Panc1 (cell line): Measurements from ENCODE around the gene ADARB1. TPM values are rescaled to one million over a fixed set of nuclear protein-coding genes. Genes with fewer than 3 reads are reported as not detected.

Source experiments
- ATAC-seq: fragments of 200-7000 bp; cut with Tn5 transposase; 2 replicates; pipeline ENCODE4 v1.9.1; 2020; ENCODE audit warnings: mild to moderate bottlenecking, moderate library complexity
- BruUV-seq: library from RNA; stranded (reverse); fragments of 400-500 nt; replicated peaks from 2 replicates; lab custom pipeline; 2021; lab: Mats Ljungman, UMichigan
- CTCF ChIA-PET: fragments of 300-600 bp; sonication (Branson Sonifier 250); formaldehyde crosslinking; loops from one replicate; lab custom pipeline; 2022; ENCODE audit warnings: antibody characterized with exemption; lab: Charles Lee
- POLR2A ChIA-PET: fragments of 300-600 bp; sonication (Branson Sonifier 250); formaldehyde crosslinking; loops from one replicate; lab custom pipeline; 2022; ENCODE audit warnings: antibody characterized with exemption; lab: Charles Lee
- DNase-seq: peaks from one replicate; pipeline ENCODE4 v3.0.0-alpha.2; 2010; ENCODE audit warnings: low read depth, low spot score
- H3K27ac ChIP-seq: 2 replicates; pipeline ENCODE4 v1.5.1; 2011; ENCODE audit warnings: mild to moderate bottlenecking, low read length, inconsistent platforms
- H3K27me3 ChIP-seq: fragments of 200-500 bp; sonication (Bioruptor generic); 2 replicates; pipeline ENCODE4 v1.6.0; 2014; ENCODE audit warnings: low read length, inconsistent platforms; ENCODE audit not compliant: control insufficient read depth, insufficient read depth
- H3K36me3 ChIP-seq: fragments of 200-500 bp; sonication (Bioruptor generic); 2 replicates; pipeline ENCODE4 v1.5.1; 2014; ENCODE audit warnings: inconsistent platforms, mild to moderate bottlenecking, low read length, moderate library complexity; ENCODE audit not compliant: control insufficient read depth, insufficient read depth
- H3K4me1 ChIP-seq: 2 replicates; pipeline ENCODE4 v1.5.1; 2011; ENCODE audit warnings: inconsistent platforms, mild to moderate bottlenecking, low read length, moderate library complexity; ENCODE audit not compliant: control insufficient read depth, insufficient read depth
- H3K4me3 ChIP-seq, 2 experiments: 2 replicates each; pipeline ENCODE4 v1.5.1; 2011 to 2012; ENCODE audit warnings: low read depth in 2 of 2, low read length in 2 of 2, mild to moderate bottlenecking in 2 of 2, inconsistent platforms in 1 of 2, moderate library complexity in 1 of 2
- H3K9me3 ChIP-seq: fragments of 200-500 bp; sonication (Bioruptor generic); 2 replicates; pipeline ENCODE4 v1.5.1; 2014; ENCODE audit warnings: low read depth, mild to moderate bottlenecking, inconsistent platforms, low read length, moderate library complexity; ENCODE audit not compliant: control insufficient read depth, insufficient read depth
- CTCF ChIP-seq: fragments of 450-650 bp; IDR thresholded peaks from 2 replicates; pipeline ENCODE4 v1.5.1; 2017; ENCODE audit warnings: mild to moderate bottlenecking
- POLR2AphosphoS5 ChIP-seq: IDR thresholded peaks from 2 replicates; pipeline ENCODE4 v1.6.1; 2012; ENCODE audit warnings: mild to moderate bottlenecking, low read depth, low read length, moderate library complexity
- SIN3A ChIP-seq: IDR thresholded peaks from 2 replicates; pipeline ENCODE4 v1.6.1; 2012; ENCODE audit warnings: low read depth, mild to moderate bottlenecking, low read length, moderate library complexity, borderline replicate concordance; ENCODE audit not compliant: insufficient read depth
- TCF7L2 ChIP-seq: IDR thresholded peaks from 2 replicates; pipeline ENCODE4 v1.6.1; 2011; ENCODE audit warnings: mild to moderate bottlenecking, low read depth, low read length, inconsistent platforms
- in situ Hi-C: cut with HindIII; loops from 2 replicates; pipeline ENCODE4 v1.10.0; 2016; ENCODE audit warnings: low sequenced_read_pairs, low pct_unique_long_range_greater_than_20kb
- intact Hi-C: fragments of 100-400 bp; cut with micrococcal nuclease; formaldehyde crosslinking; loops from one replicate; pipeline ENCODE4 v1.10.0; 2022; ENCODE audit not compliant: unreplicated experiment
- total RNA-seq: library from RNA; stranded (reverse); gene quantifications from one replicate; pipeline ENCODE4 v1.2.1, GENCODE V29; 2021; ENCODE audit not compliant: unreplicated experiment
- TF ChIP-seq, protein P1 (sequence below), 2 experiments: IDR thresholded peaks; 2 replicates each; pipeline ENCODE4 v1.6.1; 2011 to 2012; ENCODE audit warnings: low read depth in 2 of 2, control low read depth in 1 of 2, low read length in 1 of 2, mild to moderate bottlenecking in 1 of 2, moderate library complexity in 1 of 2; ENCODE audit not compliant: insufficient read depth in 1 of 2

ADARB1 gene
- total RNA-seq, 1 experiment from 2014 or later = 15.0 TPM

- Histone ChIP-seq H3K4me3 (no peak overlapping the region), H3K9me3 (no peaks in the 10 kb centered on the region), H3K36me3 (no peaks in the 10 kb centered on the region), H3K27ac (no peak overlapping the region), H3K27me3 (no peaks in the 10 kb centered on the region), H3K4me1 (no peaks in the 10 kb centered on the region)
- BruUV-seq = no TSS peak
- TF ChIP-seq SIN3A (no peak), POLR2AphosphoS5 (no peak), CTCF (no peak), TCF7L2 (no peak)
- TF ChIP-seq, protein P1, sequence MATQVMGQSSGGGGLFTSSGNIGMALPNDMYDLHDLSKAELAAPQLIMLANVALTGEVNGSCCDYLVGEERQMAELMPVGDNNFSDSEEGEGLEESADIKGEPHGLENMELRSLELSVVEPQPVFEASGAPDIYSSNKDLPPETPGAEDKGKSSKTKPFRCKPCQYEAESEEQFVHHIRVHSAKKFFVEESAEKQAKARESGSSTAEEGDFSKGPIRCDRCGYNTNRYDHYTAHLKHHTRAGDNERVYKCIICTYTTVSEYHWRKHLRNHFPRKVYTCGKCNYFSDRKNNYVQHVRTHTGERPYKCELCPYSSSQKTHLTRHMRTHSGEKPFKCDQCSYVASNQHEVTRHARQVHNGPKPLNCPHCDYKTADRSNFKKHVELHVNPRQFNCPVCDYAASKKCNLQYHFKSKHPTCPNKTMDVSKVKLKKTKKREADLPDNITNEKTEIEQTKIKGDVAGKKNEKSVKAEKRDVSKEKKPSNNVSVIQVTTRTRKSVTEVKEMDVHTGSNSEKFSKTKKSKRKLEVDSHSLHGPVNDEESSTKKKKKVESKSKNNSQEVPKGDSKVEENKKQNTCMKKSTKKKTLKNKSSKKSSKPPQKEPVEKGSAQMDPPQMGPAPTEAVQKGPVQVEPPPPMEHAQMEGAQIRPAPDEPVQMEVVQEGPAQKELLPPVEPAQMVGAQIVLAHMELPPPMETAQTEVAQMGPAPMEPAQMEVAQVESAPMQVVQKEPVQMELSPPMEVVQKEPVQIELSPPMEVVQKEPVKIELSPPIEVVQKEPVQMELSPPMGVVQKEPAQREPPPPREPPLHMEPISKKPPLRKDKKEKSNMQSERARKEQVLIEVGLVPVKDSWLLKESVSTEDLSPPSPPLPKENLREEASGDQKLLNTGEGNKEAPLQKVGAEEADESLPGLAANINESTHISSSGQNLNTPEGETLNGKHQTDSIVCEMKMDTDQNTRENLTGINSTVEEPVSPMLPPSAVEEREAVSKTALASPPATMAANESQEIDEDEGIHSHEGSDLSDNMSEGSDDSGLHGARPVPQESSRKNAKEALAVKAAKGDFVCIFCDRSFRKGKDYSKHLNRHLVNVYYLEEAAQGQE (IDR thresholded peaks at IDR 0.05; ENCODE audit: insufficient read depth in 1 of 2, low read depth in 2 of 2, low read length in 1 of 2) = no peak
- no peak for ATAC-seq
- in situ Hi-C loops = no loop called here
- POLR2A ChIA-PET = interaction anchor here (0.5 kb wide), 1 partner anchor 52 kb away, joined by 10 read pairs; no protein-coding TSS in a partner anchor
- no peak for DNase-seq
- intact Hi-C loops = no loop called here
- CTCF ChIA-PET = no interaction called here
Measured at GRCh38 chr21:45234965-45235364, 160.6 kb downstream of the ADARB1 start.

- Histone ChIP-seq H3K36me3 (no peaks in the 10 kb centered on the region), H3K4me3 (no peak overlapping the region), H3K4me1 (no peaks in the 10 kb centered on the region), H3K27me3 (no peaks in the 10 kb centered on the region), H3K27ac (no peak overlapping the region), H3K9me3 (no peaks in the 10 kb centered on the region)
- ChIA-PET POLR2A (interaction anchor here (0.5 kb wide), 1 partner anchor 53 kb away, joined by 10 read pairs; no protein-coding TSS in a partner anchor), CTCF (no interaction called here)
- ATAC-seq (no peak), DNase-seq (no peak)
- no TSS peak for BruUV-seq
- intact Hi-C loops = no loop called here
- TF ChIP-seq TCF7L2 (no peak), CTCF (no peak), POLR2AphosphoS5 (no peak), SIN3A (no peak)
- TF ChIP-seq, protein P1 (IDR thresholded peaks at IDR 0.05; ENCODE audit: insufficient read depth in 1 of 2, low read depth in 2 of 2, low read length in 1 of 2) = no peak
- in situ Hi-C loops = no loop called here
Measured at GRCh38 chr21:45235488-45235887, 161.1 kb downstream of the ADARB1 start.
